Jurkat, Clone E6-1 (cell line): ENCODE measurements around the gene HSD17B8.
"Not testable (repeated sequence)": the region's sequence is repeated elsewhere in the genome, so short reads cannot be mapped to it uniquely, and the experiment has no call there.

ENCODE experiments used
- DNase-seq: peaks from one replicate; pipeline ENCODE4 v3.0.0-alpha.2; 2011; ENCODE audit warnings: low read depth, low spot score
- H3K4me3 ChIP-seq: 2 replicates; pipeline ENCODE4 v1.5.1; 2011; ENCODE audit warnings: mild to moderate bottlenecking, low read length, control low read depth, moderate library complexity

HSD17B8 gene

DNA sequence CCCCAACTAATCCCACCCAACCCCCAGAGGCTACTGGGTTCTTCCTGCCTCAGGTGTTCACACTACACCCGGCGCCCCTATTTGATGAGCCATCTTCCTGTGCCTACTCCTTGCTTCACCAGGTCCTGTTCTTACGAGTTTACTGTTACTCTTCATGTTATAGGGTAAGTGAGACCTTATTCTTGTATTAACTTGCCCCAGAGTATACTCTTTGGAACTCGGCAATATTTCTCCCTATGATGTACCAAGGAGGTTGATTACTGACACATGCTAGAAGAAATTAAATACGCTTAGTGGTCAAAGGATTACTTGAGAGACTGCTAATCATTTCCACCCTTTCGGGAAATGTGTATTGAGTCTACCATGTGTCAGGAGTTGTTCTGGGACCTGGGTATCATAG is 12.8 kb downstream of the HSD17B8 start:
- no peak overlapping the region for H3K4me3 ChIP-seq
- DNase-seq, result no peak

DNA sequence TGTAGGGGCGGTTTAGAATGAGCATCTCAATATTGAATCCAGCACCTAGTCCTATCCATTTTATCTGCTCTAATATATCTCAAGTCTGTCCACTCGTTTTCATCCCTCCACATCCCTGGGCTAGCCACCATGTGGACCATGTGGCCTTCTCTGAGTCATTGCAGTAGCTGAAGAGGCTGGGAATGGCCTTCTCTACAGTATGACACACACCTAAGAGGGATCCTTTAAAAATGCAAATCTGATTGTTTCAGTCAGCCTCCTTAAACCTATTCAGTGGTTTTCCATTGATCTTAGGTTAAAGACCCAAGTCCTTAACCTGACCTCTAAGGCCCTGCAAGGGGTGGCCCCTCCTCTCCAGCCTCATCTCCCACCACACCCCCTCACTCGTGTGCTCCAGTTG is 13.2 kb downstream of the HSD17B8 start:
- DNase-seq, result no peak
- no peak overlapping the region for H3K4me3 ChIP-seq

DNA sequence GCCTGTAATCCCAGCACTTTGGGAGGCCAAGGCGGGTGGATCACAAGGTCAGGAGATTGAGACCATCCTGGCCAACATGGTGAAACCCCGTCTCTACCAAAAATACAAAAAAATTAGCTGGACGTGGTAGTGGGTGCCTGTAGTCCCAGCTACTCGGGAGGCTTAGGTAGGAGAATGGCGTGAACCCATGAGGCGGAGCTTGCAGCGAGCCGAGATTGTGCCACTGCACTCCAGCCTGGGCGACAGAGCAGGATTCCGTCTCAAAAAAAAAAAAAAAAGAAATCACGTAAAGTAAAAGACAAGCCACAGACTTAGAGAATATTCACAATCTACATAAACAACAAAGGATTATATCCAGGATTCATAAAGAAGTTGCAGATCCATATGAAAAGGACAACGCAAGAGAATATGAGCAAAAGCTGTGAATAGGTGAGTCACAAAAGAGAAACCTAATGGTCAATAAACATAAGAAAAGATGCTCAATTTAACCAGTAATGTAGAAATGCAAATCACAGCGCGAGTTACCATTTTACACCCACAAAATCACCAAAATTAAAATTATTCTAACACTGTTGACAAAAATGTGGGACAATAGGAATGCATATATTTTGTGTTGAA is 22.2 kb downstream of the HSD17B8 start:
- H3K4me3 ChIP-seq, DNase-seq: not testable (repeated sequence)

DNA sequence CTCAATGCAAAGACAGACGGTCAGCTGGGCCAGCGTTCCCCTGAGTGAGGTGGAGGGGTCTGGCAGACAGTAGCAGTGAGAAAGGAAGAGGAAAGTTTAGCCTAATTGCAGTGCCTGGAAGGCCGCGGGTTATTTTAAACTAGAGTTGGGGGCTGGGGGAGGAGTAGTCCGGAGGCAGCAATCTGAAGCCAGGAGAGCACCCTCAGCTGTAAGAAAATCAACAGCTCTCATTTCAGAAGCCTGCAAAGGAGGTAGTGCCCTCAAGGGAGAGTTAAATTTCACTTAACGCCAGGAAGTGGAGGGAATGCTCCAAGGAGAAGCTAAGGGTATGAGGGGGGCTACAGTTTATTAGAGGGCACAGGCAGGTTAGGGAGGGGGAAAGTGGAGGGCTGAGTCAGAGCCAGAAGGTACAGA is 30.8 kb downstream of the HSD17B8 start:
- no peak for DNase-seq
- H3K4me3 ChIP-seq, result no peak overlapping the region

DNA sequence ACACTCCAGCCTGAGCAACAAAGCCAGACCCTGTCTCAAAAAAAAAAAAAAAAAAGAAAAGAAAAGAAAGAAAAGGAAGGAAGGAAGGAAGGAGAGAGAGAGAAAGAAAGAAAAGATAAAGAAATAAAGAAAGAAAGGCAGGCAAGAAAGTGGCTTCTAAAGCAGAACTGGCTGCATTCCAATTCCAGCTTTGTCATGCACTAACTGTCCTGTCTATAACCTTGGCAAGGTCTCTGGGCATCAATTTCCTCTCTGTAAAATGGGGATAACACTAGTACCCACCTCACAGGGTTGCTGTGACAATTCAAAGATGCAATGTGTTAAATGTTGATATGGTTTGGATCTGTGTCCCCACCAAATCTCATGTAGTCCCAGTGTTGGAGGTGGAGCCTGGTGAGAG is 31.9 kb downstream of the HSD17B8 start:
- H3K4me3 ChIP-seq, result no peak overlapping the region
- no peak for DNase-seq

DNA sequence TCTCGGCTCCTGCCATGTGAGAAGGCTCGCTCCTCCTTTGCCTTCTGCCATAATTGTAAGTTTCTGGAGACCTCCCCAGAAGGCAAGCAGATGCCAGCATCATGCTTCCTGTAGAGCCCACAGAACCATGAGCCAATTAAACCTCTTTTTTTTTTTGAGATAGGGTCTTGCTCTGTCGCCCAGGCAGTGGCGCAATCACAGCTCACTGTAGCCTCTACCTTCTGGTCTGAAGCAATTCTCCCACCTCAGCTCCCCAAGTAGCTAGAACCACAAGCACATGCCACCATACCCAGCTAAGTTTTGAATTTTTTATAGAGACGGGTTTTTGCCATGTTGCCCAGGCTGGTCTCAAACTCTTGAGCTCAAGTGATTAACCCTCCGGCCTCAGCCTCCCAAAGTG is 32.4 kb downstream of the HSD17B8 start:
- DNase-seq, result no peak
- H3K4me3 ChIP-seq, result no peak overlapping the region

DNA sequence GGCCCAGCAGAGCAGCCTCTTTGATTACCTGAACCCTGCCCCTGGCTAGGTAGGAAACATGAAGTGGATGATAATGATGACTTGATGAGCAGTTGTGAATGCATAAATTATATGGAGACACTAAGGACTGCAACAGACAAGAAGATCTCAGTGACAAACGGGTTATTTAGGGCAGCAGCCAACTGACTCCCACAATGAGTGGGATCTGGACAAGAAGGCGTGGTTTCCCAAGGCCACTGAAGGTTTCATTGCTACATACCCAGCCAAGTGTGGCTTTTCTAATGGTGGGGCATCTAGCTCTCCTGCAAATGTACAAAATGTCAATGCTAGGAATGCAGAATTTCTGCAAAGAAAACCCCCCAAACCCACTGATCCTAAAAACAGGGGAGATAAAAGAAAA is 33.3 kb downstream of the HSD17B8 start:
- no peak for DNase-seq
- H3K4me3 ChIP-seq, result no peak overlapping the region

DNA sequence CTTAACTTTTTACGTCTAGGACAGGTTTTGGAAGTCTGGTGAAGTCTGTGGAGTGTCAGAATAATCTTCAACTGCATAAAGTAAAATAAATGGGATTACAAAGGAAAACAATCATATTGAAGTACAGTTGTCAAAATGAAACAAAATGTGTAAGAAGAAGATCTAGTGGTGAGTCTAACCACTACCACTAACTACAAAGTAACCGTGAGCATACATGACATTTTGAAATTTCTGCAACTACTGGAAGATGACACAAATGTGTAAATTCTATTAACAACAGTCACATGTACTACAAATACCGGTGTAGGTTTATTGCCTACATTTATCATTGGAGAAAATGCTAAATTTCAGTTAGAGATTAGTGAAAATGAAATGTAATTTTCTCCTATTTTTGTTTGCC is 37.5 kb downstream of the HSD17B8 start:
- H3K4me3 ChIP-seq, result no peak overlapping the region
- no peak for DNase-seq

DNA sequence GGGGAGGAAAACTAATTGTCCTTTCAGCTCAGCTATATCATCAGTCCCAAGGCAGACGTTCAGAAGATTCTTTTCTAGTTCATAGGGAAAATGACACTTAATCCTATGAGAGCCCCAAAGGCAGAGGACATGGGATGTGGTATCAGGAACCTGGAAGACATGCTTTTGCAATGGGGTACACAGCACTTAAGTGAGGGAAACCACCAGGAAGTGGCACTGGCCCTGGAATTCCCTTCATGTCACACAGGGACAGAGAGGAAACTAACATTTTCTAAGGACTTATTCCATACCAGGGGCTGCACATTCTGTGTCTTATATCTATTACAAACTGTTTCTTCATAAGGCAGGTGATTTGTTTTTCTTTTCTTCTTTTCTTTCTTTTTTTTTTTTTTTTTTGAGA is 39.0 kb downstream of the HSD17B8 start:
- DNase-seq, result no peak
- H3K4me3 ChIP-seq, result no peak overlapping the region

DNA sequence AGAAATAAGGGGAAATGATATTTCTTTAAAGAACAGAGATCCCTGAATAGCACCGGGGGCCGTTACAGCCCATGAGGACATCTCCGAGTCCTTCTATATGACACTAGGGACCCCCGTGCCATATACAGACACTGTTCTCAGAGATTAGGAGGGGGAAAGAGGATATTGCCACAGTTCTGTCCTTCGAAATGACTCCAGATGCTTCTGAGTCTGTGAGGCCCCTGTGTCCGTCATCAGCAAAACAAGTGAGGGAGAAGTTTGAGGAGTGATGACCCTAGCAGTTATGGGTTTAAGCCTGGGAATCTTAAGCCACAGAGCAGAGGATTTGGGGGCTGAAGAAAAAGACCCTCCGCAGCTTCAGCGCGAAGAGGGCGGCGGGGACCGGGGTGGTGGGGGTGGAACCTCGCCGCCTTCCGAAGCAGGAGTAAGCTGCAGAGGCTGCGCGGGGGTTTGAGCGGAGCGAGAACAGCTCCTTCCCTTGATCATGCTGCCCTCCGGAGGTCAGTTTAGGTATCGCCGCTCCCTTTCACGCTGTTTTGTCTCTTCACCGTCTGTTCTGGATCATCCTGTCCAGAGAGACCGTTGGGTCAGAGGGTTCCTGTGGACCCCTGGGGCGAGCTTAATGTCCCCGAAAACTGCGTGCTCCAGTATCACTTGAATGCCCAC is 43.7 kb downstream of the HSD17B8 start:
- DNase-seq, result peak; percentile 88
- peak overlapping the region; percentile 74 for H3K4me3 ChIP-seq

DNA sequence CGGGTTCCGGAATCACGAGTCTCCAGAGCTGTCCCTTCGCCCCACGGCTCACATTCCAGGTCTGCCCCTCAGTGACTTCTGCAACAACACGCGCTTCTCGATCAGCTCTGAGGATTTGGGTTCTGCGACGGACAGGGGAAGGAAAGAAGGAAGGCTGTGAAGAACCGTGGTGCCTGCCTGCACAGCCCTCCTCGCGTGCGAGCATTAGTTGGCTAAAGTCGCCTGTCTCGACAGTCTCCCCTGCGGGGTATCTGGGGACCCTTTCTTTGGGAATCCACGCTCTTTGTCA is 44.1 kb downstream of the HSD17B8 start:
- DNase-seq, result no peak
- H3K4me3 ChIP-seq, result peak overlapping the region; percentile 74

DNA sequence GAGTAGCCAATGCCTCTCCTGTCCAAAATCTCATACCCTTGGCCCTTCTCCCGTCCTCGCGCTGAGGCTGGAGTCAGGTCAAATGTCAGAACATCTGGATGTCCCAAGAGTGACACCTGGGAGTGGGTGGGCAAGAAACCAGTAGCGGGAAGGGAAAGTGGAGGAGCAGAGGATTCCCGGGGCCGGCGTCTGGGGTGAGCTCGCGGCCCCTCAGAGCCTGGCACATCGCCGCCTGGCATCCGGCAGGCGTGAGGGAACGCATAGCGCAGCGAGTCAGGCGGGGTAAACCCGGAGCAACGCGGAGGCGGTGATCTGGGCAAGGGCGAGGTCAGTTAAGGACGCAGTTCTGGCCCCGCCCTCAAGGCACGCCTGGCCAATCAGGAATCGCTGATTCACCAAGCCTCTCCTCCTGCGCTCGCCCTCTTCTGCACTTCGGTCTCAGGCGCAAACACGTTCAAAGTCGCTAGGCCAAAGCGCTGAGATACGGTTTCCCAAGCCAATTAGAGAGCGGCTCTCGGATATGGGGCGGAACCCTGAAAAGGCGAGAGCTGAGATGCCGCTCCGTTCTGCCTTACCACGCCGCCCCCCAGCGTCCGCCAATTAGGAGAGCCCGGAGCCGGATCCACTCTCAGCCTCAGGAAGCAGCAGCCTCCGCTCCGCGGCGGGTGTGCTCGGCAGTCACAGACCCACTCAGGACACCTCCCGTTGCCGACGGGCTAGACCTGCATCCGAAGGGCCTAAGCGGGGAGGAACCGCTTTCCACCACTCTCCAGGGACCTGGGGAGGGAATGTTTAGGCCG is 44.7 kb downstream of the HSD17B8 start:
- DNase-seq, result peak; percentile 99
- peak overlapping the region; percentile 74 for H3K4me3 ChIP-seq

DNA sequence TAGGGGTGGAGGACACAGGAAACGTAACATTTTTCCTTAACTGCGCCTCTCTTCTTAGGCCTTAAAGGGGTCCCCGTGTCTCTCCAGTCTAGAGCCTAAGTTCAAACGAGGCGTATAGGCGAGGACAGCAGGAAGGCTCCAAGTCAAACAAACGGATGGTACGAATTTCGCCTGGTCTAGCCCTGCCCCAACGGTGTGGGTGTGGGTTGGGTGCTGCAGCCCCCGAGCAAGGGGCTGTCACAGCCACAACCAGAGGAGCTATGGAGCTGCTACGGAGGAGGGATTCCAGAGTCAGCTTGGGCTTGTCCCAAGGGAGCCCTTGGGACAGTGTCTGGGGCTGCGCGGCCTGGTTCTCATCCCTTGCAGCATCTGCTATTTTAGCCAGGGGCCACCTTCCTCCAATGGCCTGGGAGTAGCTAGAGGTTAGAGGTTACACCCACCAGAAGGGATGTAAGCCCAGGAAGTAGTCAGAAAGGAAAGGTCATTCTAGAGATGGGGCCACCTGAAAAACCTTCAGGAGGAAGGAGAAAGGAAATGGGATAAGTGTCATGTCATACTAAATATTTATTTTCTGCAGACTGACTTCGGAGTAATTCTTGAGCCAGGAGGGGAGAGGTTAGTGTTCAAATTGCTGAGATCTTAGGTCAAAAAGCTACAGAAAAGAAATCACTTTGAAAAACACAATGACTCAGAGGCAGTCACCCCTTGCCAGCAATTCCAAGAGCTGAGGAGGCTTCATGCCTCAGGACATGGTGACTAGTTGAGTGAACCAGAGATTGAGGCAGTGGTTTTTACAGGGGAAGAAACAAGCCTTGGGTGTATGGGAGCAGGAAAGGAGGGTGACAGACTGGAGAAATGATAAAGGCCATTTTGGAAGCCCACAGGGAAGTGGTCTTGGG is 45.5 kb downstream of the HSD17B8 start:
- DNase-seq, result no peak
- peak overlapping the region; percentile 74 for H3K4me3 ChIP-seq

DNA sequence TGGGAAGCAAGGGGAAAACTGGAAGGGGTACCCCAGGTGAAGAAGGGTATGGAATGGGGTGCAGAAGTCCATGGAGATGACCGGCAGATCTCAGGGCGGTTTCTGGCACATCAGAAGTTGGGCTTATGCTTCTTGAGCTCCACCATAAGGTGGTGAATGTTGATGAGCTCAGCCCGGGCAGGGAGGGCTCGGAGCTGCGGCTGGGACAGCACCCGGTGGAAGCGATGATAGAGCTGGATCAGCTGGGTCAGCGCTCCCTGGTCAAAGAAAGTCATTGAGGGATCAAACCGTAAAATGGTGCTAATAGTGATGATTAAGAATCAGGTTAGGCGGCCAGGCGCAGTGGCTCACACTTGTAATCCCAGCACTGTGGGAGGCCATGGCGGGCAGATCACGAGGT is 46.3 kb downstream of the HSD17B8 start:
- H3K4me3 ChIP-seq, result no peak overlapping the region
- DNase-seq, result no peak

DNA sequence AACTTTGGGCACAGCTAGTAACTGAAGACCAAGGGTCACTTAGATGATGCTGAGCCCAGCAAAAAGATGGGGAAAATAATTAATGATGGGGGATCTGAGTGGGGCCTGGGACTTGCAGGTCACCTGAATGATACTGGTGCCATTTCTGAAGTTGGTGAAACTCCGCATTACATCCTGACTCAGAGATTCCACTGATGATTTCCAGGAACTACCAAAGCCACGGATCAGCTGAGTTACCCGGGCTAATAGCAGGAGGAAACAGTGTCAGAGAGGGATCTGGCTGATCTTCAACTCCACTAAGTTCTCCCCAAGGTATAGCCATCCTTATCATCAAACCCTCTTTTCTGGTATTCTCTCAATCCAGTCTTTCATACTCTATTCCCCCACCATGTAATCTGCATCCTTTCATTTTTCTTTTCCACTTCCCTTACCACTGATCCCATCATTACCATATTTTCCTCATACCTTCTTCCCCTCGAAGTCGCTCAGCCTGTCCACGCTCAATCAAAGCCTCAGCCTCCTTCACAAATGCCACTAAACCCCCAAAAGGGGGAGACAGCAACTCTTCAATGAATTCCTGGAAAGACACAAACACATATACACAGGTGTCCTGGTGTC is 47.0 kb downstream of the HSD17B8 start:
- no peak overlapping the region for H3K4me3 ChIP-seq
- no peak for DNase-seq

DNA sequence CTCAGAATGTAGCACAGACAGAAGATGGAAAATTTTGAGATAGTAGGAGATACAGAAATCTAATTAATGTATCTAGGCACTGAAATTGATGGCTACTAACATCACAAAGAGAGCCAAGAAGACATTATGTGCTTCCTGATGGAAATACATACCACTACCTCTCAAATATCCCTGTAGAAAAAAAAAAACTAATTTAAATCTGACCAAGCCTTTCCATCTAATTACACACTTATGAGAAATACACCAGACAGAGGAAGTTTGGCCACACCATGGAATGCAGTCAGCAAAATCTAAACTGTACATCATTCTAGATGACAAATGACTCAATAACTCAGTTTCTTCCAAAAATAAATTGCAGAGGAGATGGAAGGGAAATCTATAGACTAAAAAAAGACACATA is 48.3 kb downstream of the HSD17B8 start:
- H3K4me3 ChIP-seq, result no peak overlapping the region
- DNase-seq, result no peak

DNA sequence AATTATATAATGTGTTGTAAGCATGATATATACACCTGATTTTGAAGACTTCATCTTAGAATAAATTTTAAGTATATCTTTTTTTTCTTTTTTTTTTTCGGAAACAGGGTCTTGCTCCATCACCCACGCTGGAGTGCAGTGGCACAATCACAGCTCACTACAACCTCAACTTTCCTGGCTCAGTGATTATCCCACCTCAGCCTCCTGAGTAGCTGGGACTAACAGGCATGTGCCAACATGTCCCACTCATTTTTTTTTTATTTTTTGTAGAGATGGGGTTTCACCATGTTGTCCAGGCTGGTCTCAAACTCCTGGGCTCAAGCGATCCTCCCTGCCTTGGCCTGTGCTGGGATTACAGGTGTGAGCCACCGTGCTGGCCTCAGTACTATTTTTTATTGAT is 50.1 kb downstream of the HSD17B8 start:
- no peak for DNase-seq

More for the DNA sequence above, 50.1 kb downstream of the HSD17B8 start:
- H3K4me3 ChIP-seq, result no peak overlapping the region
